ENCODE data around the gene RP2. TPM values are rescaled to one million over a fixed set of nuclear protein-coding genes. Genes with fewer than 3 reads are reported as not detected.

The RP2 gene
- total RNA-seq, 3 donors from 2014 or later (not counting 1 experiment from before 2014, with no cell fraction given): 10.2 to 13.9 (median 10.8) TPM

GRCh38 chrX:46912603-46913491 is 76.0 kb downstream of the RP2 start:
- Mint-ChIP-seq H3K9me3 (no peaks in the 10 kb centered on the region), H3K4me3 (peak overlapping the region; percentile 79), H3K36me3 (no peaks in the 10 kb centered on the region), H3K4me1 (peaks cover 7% of the 10 kb centered on the region in 2 donors), H3K27ac (no peak overlapping the region), H3K27me3 (ENCODE audit: low read depth in 2 of 2) (peaks cover 21 to 30% of the 10 kb centered on the region in 2 donors)
- peak overlapping the region; percentile 43 for H3K4me3 ChIP-seq (ENCODE audit: low read length)
- H3K4me1 ChIP-seq (ENCODE audit: control insufficient read depth, insufficient read depth, low read length): peaks cover 9% of the 10 kb centered on the region
- DNase-seq (peak; percentile 15 to 47), ATAC-seq (peak; percentile 46 to 70 (median 69))
- no peaks in the 10 kb centered on the region for H3K36me3 ChIP-seq (ENCODE audit: control insufficient read depth, insufficient read depth, low read length)
- no peaks in the 10 kb centered on the region for H3K9me3 ChIP-seq (ENCODE audit: control insufficient read depth, insufficient read depth, low read length)
- intact Hi-C loops (cut with micrococcal nuclease): loop anchor here (10.0 kb wide), 1 partner anchor 72 kb away; no protein-coding TSS in a partner anchor
- peaks cover 8% of the 10 kb centered on the region for H3K27me3 ChIP-seq (ENCODE audit: control insufficient read depth, insufficient read depth, low read length)
- H3K27ac ChIP-seq (ENCODE audit: low read length): no peak overlapping the region
- TF ChIP-seq, protein P1, sequence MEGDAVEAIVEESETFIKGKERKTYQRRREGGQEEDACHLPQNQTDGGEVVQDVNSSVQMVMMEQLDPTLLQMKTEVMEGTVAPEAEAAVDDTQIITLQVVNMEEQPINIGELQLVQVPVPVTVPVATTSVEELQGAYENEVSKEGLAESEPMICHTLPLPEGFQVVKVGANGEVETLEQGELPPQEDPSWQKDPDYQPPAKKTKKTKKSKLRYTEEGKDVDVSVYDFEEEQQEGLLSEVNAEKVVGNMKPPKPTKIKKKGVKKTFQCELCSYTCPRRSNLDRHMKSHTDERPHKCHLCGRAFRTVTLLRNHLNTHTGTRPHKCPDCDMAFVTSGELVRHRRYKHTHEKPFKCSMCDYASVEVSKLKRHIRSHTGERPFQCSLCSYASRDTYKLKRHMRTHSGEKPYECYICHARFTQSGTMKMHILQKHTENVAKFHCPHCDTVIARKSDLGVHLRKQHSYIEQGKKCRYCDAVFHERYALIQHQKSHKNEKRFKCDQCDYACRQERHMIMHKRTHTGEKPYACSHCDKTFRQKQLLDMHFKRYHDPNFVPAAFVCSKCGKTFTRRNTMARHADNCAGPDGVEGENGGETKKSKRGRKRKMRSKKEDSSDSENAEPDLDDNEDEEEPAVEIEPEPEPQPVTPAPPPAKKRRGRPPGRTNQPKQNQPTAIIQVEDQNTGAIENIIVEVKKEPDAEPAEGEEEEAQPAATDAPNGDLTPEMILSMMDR (IDR thresholded peaks at IDR 0.05): peak; percentile 15
- under 1% methylated on average over 107 of the region's 109 CpGs for WGBS (ENCODE audit: insufficient coverage)

DNA sequence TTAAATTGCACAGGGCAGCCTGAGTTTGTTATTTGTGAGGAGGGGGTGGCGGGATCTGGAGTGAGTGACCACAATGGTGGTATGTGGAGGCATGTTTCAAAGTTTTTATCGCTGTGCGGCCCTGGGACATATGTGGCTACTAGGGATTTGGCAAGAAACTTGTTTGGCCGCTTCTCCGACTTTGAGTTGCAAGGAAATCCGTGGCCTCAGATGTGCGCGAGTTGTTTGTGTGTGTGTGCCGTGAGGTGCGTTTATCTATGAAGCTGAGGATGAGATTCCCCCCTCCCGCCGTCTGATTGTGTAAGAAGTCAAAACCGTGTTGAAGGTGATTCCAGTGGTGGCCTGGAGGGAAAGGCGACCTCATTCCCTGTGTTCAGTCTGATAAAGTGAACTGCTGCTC is 76.8 kb downstream of the RP2 start:
- H3K27me3 Mint-ChIP-seq (ENCODE audit: low read depth in 2 of 2): peaks cover 21 to 30% of the 10 kb centered on the region in 2 donors
- TF ChIP-seq, protein P1 (IDR thresholded peaks at IDR 0.05): no peak
- no peaks in the 10 kb centered on the region for H3K9me3 ChIP-seq (ENCODE audit: control insufficient read depth, insufficient read depth, low read length)
- H3K4me1 Mint-ChIP-seq: peaks cover 7% of the 10 kb centered on the region in 2 donors
- DNase-seq: peak in 1 of 2 donors; percentile 21
- peak overlapping the region; percentile 43 for H3K4me3 ChIP-seq (ENCODE audit: low read length)
- no peaks in the 10 kb centered on the region for H3K9me3 Mint-ChIP-seq
- ATAC-seq: no peak
- intact Hi-C loops (cut with micrococcal nuclease): loop anchor here (10.0 kb wide), 1 partner anchor 71 kb away; no protein-coding TSS in a partner anchor
- no peaks in the 10 kb centered on the region for H3K36me3 Mint-ChIP-seq
- WGBS (ENCODE audit: insufficient coverage): 7% methylated on average over 14 of the region's 14 CpGs
- no peaks in the 10 kb centered on the region for H3K36me3 ChIP-seq (ENCODE audit: control insufficient read depth, insufficient read depth, low read length)
- H3K4me1 ChIP-seq (ENCODE audit: control insufficient read depth, insufficient read depth, low read length): peaks cover 9% of the 10 kb centered on the region
- H3K27ac Mint-ChIP-seq: no peak overlapping the region
- no peak overlapping the region for H3K27ac ChIP-seq (ENCODE audit: low read length)
- peak overlapping the region; percentile 79 for H3K4me3 Mint-ChIP-seq
- H3K27me3 ChIP-seq (ENCODE audit: control insufficient read depth, insufficient read depth, low read length): peaks cover 8% of the 10 kb centered on the region

DNA sequence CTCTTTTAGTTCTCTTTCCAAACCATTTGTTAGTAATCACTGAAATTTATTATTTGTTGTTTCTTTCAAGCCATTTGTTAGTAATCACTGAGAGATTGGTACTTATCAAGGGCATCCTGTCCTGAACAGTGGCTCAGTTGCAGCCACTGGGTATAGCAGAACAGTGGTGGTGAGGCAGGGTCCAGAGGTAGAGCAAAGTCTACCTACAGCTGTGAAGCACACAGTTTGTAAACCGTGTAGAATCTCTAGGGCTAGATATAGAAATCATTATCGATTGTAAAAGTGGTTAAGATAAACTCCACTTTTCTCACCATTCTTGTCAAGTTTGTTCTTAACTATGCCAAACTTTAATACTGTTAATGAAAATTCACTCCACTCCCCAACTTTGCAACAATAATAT is 79.4 kb downstream of the RP2 start:
- WGBS (ENCODE audit: insufficient coverage): no CpG with 5 or more reads among the region's 2 CpGs
- no peak overlapping the region for H3K4me3 ChIP-seq (ENCODE audit: low read length)
- Mint-ChIP-seq H3K4me3 (no peak overlapping the region), H3K27ac (no peak overlapping the region), H3K36me3 (no peaks in the 10 kb centered on the region), H3K4me1 (peaks cover 7% of the 10 kb centered on the region in 2 donors), H3K27me3 (ENCODE audit: low read depth in 2 of 2) (peaks cover 21 to 42% of the 10 kb centered on the region in 2 donors), H3K9me3 (no peaks in the 10 kb centered on the region)
- H3K9me3 ChIP-seq (ENCODE audit: control insufficient read depth, insufficient read depth, low read length): no peaks in the 10 kb centered on the region
- intact Hi-C loops (cut with micrococcal nuclease): loop anchor here (10.0 kb wide), 1 partner anchor 69 kb away; no protein-coding TSS in a partner anchor
- H3K4me1 ChIP-seq (ENCODE audit: control insufficient read depth, insufficient read depth, low read length): peaks cover 9% of the 10 kb centered on the region
- TF ChIP-seq, protein P1 (IDR thresholded peaks at IDR 0.05): no peak
- peaks cover 8% of the 10 kb centered on the region for H3K27me3 ChIP-seq (ENCODE audit: control insufficient read depth, insufficient read depth, low read length)
- H3K27ac ChIP-seq (ENCODE audit: low read length): no peak overlapping the region
- no peaks in the 10 kb centered on the region for H3K36me3 ChIP-seq (ENCODE audit: control insufficient read depth, insufficient read depth, low read length)
- DNase-seq (no peak), ATAC-seq (no peak)
